H1 (cell line): Measurements from ENCODE around the gene LYRM4.

Experiments used
- CTCF ChIP-seq, 3 experiments: IDR thresholded peaks; 1 replicate in 2 of 3; 2 replicates in 1 of 3; pipeline versions ENCODE4 v1.5.1 to v1.6.1; 2011; ENCODE audit warnings: low read length in 3 of 3, mild to moderate bottlenecking in 3 of 3, inconsistent platforms in 2 of 3, low read depth in 1 of 3, moderate library complexity in 1 of 3; ENCODE audit not compliant: insufficient read depth in 1 of 3; ENCODE audit errors: control extremely low read depth in 1 of 3
- EP300 ChIP-seq, 2 experiments: IDR thresholded peaks; 1 replicate in 1 of 2; 2 replicates in 1 of 2; pipeline ENCODE4 v1.6.1; 2011 to 2012; ENCODE audit warnings: low read depth in 2 of 2, low read length in 2 of 2, mild to moderate bottlenecking in 2 of 2, borderline replicate concordance in 1 of 2, inconsistent platforms in 1 of 2, moderate library complexity in 1 of 2
- EZH2 ChIP-seq: fragments of 200-600 bp; sonication (generic); IDR thresholded peaks from 2 replicates; pipeline ENCODE4 v1.7.1; 2012; ENCODE audit warnings: low read depth, mild to moderate bottlenecking, moderate library complexity, low read length, inconsistent platforms; ENCODE audit not compliant: severe bottlenecking
- SP1 ChIP-seq: IDR thresholded peaks from 2 replicates; pipeline ENCODE4 v1.6.1; 2011; ENCODE audit warnings: low read depth, low read length
- ZNF274 ChIP-seq: IDR thresholded peaks from 2 replicates; pipeline ENCODE4 v1.7.0; 2012; ENCODE audit warnings: low read length, borderline replicate concordance; ENCODE audit errors: extremely low read depth

DNA sequence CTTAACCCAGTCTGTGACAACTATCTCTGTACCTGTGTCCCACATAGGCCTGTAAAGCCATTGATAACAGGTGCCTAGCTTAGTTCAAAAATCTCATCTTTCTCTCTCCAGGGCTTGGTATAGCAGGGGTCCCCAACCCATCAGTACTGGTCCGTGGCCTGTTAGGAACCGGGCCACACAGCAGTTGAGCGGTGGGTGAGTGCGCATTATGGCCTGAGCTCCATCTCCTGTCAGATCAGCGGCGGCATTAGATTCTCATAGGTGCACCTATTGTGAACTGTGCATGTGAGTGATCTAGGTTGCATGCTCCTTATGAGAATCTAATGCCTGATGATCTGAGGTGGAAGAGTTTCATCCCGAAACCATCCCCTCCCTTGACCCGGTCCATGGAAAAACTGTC, 3.4 kb downstream of the LYRM4 start:
- no peak for TF ChIP-seq EZH2
- no peak for TF ChIP-seq CTCF (IDR thresholded peaks at IDR 0.05; ENCODE audit: control extremely low read depth in 1 of 3, insufficient read depth in 1 of 3, low read depth in 1 of 3, low read length in 3 of 3)
- TF ChIP-seq EP300 (IDR thresholded peaks at IDR 0.05; ENCODE audit: borderline replicate concordance in 1 of 2, low read depth in 2 of 2, low read length in 2 of 2) = no peak
- no peak for TF ChIP-seq SP1
- TF ChIP-seq ZNF274 = no peak
